ELF-1 (cell line): ENCODE data around the gene KRT12.

Source experiments
- DNase-seq: peaks from one replicate; pipeline ENCODE4 v3.0.0-alpha.2; 2016; ENCODE audit warnings: low read depth, low spot score

The KRT12 gene

DNA sequence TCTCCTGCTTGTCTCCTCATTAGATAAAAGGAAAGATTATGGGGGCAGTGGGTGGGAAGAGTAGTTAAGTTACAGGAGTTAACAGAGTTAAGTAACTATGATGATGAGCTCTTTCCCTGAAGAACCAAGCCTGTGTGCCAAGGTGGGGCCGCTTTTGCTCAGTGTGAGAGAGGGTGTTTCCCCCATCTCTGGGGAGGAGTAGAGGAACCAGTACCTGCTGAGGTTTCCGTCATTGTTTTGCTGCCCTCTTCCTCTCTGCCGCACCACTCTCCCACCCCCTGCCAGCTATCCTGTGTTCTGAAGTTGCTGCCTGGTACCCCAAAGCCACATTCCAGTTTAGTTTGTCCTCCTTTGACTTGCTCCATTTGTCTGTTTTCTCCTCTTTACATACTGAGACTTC, 23.8 kb downstream of the KRT12 start:
- DNase-seq = no peak

DNA sequence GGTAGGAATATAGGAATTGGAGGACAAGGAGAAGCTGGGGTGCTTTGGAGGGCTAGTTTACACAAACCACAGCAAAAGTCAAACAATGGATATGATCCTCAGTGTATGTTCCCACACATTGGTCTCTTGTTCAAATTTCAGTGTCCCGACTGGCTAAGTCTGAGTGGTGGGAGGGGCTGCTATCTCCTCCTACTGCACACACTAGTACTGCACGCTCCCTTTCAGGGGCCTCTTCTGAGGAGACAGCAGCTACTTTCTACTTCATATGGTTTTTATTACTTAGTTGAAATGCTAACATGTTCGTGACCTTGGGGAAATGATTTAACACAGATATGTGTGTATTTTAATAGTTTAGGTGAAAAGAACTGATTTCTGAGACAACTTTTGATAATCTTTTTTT, 25.8 kb downstream of the KRT12 start:
- DNase-seq = no peak

- DNase-seq = no peak
These were observed 27.8 kb downstream of the KRT12 start for GRCh38 chr17:40839194-40839593.

DNA sequence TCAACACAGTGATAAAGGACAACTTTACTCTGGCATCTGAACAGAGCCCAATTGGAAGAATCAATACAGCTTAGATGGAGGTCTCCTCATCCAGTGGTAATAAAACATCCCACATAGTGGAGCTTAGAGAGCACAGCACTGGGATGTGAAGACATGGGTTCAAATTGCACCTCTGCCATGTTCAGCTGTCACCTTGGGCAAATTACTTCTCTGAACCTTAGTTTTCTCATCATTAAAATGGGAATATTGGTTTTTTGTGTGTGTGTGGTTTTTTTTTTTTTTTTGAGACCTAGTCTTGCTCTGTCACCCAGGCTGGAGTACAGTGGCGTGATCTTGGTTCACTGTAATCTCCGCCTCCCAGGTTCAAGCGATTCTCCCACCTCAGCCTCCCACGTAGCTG, 31.0 kb downstream of the KRT12 start:
- DNase-seq = no peak

DNA sequence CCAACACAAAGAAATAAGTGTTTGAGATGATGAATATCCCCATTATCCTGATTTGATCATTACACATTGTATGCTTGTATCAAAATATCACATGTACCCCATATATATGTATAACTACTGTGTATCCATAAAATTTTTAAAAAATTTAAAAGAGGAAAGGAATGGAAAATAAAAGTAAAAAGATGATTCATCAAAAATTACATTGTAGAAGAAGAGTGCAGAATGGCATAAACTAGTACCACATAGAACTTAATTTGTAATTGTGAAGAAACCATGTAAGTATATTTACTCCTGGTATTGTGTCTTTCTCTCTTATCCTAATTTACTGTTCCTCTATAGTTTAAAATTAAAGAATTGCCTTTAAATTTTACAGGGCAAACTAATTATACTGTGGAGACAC, 33.1 kb downstream of the KRT12 start:
- no peak for DNase-seq

DNA sequence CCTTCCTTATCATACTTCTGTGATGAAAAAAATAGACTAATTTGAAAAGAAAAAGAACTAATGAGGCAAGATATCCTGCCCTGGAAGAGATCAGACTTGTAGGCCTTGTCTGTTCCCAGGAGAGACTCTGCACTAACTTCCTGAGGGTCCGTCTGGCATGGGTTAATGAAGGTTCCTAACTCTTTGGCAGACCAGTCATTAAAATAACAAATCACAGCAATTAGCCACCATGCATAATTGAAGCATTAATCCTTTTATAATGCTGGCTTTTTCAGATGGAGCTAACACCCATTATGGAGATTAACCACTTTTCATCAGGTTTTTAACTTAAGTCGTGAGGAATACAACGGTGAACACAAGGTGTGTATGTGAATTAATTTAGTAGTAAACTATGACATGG, 34.2 kb downstream of the KRT12 start:
- DNase-seq = peak; percentile 6

DNA sequence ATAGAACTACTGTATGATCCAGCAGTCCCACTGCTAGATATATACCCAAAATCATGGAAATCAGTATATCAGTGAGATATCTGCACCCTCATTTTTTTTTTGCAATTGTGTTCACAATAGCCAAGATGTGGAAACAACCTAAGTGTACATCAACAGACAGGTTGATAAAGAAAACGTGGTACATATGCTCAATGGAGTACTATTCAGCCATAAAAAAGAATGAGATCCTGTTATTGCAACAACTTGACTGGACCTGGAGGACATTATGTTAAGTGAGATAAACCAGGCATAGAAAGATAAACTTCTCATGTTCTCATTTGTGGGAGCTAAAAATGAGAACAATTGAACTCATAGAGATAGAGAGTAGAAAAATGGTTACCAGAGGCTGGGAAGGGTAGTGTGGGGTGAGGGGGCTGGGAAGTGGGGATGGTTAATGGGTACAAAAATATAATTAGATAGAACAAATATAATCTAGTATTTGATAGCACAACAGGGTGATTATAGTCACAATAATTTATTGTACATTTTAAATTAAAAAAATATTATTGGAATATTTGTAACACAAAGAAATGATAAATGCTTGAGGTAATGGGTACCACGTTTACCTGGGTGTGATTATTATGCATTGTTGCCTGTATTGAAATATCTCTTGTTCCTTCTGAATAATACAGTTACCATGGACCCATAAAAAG, 36.8 kb downstream of the KRT12 start:
- no peak for DNase-seq

DNA sequence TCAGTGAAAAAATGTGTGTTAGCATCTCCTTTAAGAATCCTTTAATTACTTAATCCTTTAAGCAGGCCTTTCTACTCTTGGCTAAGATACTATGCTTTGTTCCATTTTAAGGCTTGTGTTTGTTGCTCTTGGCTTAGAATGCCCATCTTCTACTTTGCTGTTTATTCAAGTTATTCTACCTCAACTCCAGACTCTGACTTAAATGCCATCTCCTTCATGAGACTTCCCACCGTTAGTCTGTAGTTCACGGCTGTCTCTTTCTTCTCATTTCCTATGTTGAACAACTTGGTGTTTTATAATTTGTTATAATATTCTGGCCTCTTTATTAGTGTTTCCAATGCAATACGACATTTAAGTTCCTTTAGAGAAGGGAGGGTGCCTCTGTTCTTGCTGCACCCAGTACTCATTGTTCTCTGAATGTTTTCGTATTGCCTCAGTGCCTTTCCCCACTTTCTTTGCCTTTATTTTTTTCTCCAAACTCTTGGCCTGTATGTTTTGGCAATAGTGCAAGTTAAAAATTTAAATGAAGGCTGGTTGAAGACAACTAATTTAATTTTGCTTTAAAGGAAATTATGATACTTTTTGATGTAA, 38.5 kb downstream of the KRT12 start:
- DNase-seq = no peak

DNA sequence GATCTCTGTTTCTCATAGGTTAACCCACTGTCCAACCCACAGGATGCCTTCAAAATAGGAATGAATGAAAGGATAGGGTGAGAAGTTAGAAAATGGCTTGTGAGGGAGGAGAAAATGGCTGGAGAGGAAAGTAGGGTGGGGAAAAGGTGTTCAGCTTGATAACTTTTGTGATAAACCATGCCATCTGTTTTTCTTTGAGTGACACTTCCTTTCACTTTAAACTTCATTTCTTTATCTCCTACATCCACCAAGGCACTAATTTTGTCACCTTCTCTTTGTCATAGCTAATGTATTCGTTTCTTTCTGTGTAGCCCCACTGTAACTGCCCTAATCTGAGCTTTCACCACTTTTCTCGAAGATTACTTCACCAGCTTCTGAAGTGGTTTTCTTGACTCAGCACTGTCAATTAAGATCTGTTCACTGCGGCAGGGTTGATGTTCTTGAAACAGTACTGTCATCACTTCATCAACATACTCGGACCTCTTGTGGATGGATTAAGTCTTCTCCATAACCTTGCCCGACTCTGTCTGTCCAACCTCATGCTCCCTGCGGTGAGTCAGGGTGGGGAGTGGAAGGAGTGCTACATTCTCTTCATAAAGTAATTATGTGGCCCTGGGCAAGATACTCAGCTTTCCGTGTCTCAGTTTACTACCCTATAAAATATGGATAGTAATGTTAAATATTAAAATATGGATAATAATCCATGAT, 39.1 kb downstream of the KRT12 start:
- DNase-seq = no peak

DNA sequence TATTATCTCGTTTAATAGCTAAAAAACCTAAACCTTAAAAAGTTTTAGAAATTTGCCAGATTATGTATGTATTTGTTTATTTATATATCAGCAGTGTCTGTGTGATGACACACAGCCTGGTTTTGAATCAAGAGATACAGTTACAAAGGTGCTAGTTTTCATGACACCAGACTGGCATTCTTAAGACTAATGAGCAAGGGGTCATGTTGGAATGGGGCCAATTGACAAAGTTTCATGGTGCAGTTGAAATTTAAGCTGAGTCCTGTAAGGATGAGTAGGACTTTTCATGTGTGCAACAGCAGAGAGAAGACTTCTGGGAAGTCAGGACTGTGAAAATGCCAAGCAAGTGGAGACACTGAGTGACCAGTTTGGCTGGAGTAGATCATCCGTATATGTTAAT, 41.4 kb downstream of the KRT12 start:
- DNase-seq = no peak

- no peak for DNase-seq
These were observed 42.8 kb downstream of the KRT12 start for GRCh38 chr17:40824015-40824832.

GRCh38 chr17:40822132-40822812, 44.8 kb downstream of the KRT12 start, which contains the start of gene KRT10:
Gene KRT10 (minus strand): TSS chr17:40822614. CDS start chr17:40822585, 29 bp downstream.
- no peak for DNase-seq

DNA sequence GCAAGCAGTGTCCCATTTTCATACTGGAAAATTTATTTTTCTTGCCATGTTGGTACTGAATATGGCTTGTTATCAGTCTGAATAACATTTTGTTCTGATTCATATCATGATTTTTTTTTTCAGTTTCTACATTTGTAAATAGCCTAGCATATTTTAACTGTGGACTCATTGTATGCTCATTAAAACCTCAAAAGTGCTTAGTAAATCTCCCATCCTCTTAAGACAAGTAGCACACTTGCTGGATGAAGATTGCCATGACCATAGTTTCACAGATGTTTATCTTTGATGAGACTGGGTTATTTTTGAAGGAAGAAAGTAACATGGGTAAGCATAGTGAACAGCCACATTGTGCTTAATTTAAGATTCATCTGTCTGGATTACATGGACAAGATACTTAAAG, 45.5 kb downstream of the KRT12 start:
- DNase-seq = no peak

DNA sequence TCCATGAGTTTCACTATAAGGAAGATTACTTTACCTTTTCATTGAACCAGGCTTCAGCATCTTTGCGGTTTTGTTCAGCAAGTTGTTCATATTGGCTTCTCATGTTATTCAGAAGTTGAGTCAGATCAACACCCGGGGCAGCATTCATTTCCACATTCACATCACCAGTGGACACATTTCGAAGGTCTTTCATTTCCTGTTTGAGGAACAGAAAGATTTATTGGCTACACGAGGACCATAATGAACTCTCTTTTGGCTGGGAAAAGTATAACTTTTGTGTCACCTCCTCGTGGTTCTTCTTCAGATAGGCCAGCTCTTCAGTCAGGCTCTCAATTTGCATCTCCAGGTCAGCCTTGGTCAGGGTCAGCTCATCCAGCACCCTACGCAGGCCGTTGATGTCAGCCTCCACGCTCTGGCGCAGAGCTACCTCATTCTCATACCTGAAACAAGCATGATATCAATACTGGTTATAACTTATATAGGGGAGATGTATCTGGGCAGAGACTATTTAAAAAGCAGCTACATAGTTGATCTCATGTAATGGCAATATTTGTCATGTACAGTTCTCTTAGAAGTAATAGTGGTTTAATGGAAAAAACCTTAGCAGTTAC, 46.7 kb downstream of the KRT12 start:
- no peak for DNase-seq

DNA sequence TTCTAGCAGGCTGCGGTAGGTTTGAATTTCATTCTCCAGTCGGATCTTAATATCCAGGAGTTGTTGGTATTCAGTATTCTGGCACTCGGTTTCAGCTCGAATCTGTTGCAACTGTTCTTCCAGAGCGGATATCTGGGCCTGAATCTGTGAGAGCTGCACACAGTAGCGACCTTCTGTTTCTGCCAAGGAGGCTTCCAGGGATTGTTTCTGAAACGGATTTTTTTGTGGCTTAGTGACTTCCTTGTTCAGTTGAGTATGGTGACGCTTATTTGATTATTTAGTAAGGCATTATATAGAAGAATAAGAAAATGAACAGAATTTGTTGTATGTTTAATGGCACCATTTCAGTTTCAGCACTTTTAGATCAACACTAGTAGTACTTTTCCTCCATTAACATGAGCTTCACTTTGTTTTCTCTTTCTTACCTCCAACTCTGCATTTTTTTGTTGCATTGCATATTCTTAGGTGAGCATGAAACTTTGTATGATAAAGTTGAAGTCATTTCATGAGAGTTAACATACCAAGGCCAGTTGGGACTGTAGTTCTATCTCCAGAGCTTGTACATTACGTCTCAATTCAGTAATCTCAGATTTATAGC, 47.4 kb downstream of the KRT12 start:
- no peak for DNase-seq

GRCh38 chr17:40818733-40819527, 48.1 kb downstream of the KRT12 start:
- peak; percentile 86 for DNase-seq

DNA sequence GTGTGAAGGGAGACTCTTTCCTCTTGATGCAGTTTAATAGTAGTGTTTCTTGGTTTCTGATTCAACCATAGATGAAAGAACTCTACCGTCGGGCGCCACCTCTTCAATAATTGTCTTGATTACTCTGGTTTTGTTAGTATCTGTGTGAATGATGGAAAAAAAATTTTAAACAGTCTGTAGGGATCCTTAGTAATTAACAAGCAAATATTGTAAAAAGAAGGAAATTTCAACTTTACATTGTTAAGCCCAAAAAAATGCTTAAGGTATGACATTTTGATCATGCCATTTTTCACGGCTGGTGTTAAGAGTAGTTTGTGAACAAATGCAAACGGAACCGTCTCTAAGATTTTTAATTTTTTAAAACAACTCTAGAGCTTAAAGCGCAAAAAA, 48.7 kb downstream of the KRT12 start:
- DNase-seq = no peak

DNA sequence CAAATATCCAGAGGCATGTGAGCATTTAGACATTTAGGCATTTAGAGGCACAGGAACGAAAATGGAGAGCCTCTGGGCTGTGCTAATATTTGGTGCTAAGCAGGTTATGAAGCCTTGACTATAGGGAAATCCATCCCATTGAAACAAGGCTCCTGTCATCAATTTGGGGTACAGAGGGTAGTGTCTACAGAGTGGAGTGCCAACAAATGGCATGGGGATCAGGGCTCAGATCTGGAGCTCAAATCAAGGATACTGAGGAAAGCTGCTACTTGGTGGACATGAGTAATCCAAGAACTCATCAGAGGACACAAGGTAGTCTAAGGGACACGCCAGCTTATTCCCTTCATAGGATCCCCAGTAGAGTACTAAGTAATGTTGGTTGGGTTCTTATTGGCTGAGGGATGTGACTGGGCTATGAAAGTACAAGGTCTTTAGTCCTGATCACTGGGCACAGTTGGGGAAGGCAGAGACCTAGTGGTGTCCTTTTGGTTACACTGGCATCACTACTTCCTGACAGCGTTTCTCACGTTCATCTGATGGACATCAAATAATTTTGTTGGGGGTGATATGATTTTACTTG, 49.8 kb downstream of the KRT12 start:
- no peak for DNase-seq

- no peak for DNase-seq
These were observed 50.5 kb downstream of the KRT12 start for GRCh38 chr17:40816569-40816968.

DNA sequence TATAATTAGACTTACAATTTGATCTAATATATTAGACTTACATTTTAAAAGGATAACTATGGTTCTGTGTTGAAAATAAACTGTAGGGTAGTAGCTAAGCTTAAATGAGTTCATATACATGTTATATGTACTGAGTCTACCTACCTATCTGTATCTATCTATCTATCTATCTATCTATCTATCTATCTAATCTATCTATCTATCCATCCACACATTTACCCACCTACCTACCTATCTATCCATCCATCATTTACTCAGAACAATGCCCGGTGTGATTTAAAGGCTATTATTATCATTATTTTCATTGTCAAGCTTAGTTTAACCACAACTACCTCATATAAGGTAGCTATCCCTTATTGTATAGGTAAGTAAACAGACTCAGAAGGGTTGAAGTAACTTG, 51.6 kb downstream of the KRT12 start:
- no peak for DNase-seq
